ENCODE data around the gene PXK.

The PXK gene

DNA sequence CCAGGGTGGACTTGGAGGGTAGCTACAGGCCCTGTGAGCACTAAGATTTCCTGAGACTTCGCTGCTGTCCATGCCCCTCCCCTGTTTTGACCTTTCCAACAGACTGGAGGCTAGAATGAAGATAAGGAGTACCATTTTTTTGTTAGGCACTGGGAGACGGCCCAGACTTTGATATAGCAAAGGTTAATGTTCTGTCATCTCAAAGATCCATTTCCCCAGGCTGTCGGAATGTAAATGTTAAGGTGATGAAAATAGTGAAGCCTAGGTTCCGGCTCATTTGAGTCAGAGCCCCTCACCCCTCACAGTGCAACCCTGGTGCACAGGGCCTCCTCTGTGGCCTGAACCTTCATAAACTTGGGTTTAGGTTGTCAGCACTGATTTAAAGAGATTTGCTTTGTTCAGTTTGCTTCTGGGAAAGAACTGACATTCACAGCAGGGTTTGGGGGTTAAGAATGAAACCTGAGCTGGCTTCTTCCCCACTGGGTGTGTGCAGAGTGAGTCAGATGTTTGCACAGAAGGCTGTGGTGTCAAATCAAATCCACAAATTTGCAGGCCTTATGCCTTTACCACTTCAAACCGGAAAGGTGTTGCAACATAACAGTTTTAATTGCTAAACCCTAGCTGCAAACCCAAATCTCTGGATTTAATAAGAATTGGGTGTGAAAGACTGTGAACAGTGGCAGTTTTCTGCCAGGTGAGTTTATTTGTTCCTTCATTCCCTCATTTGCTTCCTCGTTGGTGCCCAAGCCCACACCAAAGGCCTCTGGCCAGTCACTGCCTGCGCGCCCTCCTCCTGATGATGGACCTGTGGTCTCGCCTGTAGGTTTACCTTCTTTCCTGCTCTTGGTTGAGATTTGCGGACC lies 138.6 kb downstream of the PXK start:
- DNase-seq = peak; percentile 58 to 68

DNA sequence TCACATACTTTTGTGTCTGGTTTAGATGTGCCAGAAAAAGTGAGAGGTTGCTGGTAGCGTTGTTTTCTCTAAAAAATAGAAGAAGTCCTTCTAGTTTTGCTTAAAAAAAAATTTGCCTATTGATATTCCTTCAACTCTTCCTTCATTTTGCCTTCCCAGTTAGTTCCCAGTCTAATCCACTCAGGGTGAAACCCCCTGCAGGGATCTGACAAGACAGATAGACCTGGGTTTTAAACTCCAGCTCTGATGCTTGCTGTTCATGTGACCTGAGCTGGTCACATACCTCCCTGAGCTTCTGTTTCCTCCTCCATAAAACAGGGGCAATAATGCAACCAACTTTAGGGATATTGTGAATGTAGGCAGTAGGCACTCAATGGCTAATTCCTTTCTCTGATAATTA lies 140.6 kb downstream of the PXK start:
- DNase-seq = no peak

DNA sequence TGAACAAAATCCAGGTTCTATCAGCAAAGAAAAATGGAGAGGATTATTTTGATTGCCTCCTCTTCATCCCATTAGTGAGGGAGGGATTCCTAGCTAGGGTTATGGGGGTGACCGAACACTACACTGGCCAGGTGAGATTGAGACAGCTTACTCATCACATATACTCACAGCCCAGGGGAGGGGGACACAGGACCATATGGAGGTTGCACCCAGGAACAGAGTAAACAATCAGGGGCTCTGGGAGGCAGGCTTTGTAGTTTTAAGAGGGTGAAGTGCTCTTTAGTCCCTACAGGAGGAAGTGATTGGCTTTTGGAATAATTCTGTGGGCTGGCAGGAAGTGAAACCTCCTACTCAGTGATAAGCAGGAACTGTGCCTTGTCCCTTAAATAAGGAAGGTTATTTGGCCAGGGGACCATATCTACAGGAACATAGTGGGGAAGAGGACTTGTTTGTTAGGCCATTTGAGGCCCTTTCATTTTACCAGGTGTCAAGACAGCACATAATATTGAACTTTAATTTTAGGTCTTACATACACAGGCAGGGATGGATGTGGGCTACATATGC lies 141.7 kb downstream of the PXK start:
- DNase-seq = peak in 1 of 2 donors; percentile 33

DNA sequence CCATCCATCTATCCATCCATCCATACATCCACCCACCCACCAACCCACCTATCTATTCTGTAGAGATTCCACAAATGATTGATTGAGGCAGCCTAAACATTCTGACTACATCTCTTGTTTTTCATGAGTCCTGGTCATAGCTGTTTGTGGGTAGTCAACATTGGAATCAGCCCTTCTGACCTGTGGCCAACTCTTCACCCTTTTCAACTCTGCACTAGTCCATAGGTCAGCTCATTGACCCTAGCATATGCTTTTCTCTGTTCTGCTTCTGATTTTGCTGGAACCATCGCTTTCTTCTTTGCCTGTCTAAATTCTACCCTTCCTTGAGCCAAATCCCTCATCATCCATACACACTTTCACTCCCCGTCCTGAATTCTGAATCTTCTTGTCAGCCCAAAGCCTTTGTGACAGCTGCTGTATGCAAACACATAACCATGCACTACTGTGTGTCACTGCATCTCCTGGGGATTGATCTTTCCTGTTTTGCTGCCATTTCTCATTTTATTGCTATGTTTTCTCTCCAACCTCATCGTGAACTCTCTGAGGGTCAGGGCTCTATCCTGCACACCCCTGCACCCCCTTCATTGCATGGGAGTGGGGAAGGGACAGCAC lies 142.4 kb downstream of the PXK start:
- no peak for DNase-seq
